GM12872 (cell line): Measurements from ENCODE around the gene ICA1.

Experiments
- TF ChIP-seq, protein P1 (sequence below): IDR thresholded peaks from 3 replicates; pipeline ENCODE4 v1.5.1; 2011; ENCODE audit warnings: low read depth, mild to moderate bottlenecking, low read length, moderate library complexity; ENCODE audit not compliant: insufficient read depth

ICA1 gene

DNA sequence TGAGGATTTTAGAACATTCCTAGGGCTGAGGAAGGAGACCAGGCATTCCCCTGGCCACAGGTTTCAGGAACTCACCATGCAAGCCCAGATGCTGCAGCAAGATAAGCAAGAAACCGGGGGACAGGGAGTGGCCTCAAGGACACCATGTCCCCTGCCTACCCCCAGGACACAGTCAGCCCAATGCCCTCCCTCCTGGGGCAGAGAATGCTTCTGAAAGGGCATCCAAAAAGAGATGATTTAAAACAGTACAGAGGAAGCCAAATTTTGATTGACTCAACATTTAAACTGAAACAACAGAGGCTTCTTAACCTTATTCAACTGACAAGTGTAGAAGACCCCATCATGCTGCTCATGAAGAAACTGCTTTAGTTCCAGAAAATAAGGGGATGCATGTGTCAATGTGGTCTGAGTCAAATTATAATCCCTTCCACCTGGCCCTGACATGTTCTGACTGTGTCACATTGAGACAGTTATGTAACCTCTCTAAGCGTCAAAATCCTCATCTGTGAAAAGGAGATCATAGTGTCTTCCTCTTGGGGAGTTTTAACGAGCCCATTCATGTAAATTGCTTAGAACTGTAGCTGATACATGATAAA lies 60.0 kb downstream of the ICA1 start:
- TF ChIP-seq, protein P1, sequence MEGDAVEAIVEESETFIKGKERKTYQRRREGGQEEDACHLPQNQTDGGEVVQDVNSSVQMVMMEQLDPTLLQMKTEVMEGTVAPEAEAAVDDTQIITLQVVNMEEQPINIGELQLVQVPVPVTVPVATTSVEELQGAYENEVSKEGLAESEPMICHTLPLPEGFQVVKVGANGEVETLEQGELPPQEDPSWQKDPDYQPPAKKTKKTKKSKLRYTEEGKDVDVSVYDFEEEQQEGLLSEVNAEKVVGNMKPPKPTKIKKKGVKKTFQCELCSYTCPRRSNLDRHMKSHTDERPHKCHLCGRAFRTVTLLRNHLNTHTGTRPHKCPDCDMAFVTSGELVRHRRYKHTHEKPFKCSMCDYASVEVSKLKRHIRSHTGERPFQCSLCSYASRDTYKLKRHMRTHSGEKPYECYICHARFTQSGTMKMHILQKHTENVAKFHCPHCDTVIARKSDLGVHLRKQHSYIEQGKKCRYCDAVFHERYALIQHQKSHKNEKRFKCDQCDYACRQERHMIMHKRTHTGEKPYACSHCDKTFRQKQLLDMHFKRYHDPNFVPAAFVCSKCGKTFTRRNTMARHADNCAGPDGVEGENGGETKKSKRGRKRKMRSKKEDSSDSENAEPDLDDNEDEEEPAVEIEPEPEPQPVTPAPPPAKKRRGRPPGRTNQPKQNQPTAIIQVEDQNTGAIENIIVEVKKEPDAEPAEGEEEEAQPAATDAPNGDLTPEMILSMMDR, result no peak

DNA sequence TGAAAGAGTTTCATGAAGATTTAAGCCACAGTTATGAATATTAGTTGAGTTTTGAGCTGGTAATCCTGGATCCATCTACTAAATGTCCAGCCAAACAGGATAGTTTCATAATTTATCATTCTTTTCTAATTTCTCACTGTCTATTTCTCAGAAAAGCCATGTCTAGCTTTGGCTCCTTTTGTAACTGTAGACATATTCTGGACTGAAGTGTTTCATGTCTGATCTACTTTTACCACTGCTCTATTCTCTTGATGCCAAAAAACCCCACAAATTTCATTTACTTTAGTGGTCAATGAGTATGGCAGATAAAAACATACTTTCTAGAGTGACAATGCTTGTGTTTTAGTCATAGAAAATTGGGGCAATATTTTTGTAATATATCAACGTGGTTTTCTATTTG lies 61.2 kb downstream of the ICA1 start:
- TF ChIP-seq, protein P1, result no peak

DNA sequence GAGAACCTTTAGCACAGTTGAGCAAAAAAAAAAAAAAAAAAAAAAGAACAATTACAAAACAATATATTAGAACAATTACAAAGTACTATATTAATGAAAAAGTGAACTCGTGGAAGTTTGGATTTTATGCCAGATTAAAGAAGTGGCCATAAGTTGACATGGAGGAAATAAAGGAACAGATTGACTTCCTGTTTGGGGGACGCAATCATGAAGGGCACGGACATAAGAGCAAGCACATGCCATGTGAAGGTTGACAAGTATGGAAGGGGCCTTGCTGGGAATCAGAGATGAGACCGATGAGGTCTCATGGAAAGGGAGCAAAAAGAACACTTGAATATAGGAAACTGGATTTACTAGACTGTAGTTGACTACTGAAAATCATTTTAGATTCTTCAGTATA lies 61.7 kb downstream of the ICA1 start:
- TF ChIP-seq, protein P1, result no peak

DNA sequence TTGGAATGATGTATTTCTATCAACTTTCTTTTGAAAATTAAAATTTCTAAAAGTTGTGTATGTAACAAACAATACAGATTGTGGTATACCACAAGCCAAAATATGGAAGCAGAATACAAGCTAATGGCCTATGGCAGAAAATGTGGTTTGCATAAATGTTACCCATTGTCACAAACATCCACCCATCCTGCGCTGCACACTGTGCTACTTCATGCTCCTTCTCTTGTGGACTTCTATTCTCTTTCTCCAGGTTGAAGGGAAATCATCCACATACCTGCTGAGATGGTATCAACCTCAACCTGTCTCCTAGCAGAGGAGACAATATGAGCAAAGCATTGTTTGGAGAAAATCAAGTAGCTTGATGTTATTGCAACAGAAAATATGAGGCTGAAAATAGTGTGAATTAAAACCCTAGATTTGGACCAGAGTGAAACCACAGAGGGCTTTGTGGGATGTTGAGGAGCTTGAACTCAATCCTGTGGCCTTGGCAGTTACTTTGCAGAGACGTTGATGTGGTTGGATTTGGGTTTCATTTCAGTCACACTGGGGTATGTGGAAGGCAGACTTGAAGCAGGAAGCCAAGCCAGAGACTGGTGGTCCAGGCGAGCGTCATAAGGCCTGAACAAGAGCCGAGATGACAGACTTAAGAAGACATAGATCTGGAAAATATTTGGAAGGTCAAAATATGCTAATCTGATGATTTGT lies 63.8 kb downstream of the ICA1 start:
- TF ChIP-seq, protein P1, result no peak

DNA sequence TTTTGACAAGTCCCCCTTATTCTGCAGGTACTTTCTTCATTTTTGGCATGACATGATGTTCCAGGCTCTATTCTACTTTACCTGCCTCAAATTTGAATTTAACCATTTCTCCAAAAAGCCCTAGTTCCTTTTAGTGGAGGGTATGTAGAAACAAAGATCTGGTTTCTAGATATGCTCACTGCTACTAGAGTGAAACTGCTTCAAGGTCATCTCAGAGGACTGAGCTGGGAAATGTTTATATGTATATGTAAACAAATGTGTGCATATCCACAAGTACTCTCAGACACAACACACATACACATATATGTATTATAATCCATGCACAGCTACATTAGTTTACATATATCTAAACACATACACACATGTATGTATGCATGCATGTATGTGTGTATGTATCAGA lies 69.1 kb downstream of the ICA1 start:
- TF ChIP-seq, protein P1, result no peak

DNA sequence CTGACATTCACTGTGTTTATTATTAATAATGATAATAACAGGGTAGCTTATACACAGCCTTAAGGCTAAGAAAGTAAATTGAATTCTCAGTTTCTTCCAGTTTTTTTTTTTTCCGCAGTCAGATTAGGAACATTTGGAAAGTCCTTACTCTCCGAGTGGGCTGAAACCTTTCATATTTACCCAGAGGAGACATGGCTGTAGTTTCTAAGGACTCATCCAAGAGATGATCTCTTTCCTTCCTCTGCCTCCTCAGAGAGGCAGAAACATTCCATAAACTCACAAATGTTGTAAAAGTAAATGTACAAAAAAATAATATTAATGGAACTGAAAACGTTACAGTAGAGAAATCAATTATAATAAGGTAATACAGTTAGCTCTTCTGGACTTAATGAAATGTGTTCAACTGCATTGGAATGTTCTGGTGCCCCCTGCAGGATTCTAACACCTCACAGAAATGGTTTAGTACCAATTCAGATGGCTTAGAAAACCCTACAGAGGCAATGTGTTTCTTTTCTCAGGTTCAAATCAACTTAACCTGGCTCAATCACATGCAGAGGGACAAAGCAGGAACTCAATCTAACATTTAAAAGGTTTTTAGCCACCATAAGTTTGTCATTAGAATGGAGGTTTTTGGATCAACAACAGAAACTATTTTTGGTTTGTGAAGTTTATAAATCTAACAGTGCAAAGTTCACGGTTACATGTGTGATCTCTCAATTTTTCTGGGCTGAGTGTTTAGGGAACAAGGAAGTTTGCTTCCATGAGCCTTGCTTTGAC lies 71.7 kb downstream of the ICA1 start:
- TF ChIP-seq, protein P1, result peak; percentile 68

DNA sequence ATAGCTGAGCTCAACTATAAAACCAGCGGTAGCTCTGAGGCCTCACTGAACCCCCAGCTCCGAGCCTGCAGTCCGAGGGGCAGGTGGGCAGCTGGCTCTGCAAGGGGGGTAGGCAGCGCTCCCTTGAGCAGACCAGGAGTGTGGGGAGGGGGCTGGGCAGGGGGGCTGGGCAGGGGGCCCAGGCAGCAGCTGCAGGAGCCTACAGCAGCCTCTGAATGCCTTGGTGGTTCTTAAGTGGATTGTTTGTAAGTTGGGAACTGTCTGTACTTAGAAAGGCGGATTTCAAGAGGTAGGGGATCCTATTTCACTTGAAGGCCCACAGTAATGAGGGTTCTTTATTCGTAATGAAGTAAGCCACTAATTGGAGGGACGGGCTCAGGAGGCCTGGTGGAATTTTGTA lies 72.3 kb downstream of the ICA1 start:
- TF ChIP-seq, protein P1, result no peak
